ENCODE results near the gene CBFA2T2.

Gene CBFA2T2

GRCh38 chr20:33470866-33471265, 19.0 kb upstream of the CBFA2T2 start:
- Histone ChIP-seq H3K4me1 (ENCODE audit: control extremely low read depth in 1 of 4, control insufficient read depth in 4 of 4, insufficient read depth in 4 of 4, low read length in 3 of 4) (peaks cover 0 to 2% (median 1%) of the 10 kb centered on the region in 4 experiments), H3K9me3 (ENCODE audit: control extremely low read depth in 1 of 5, control insufficient read depth in 4 of 5, insufficient read depth in 2 of 5, low read depth in 1 of 5, low read length in 4 of 5) (no peaks in the 10 kb centered on the region), H3K36me3 (ENCODE audit: control insufficient read depth in 4 of 4, insufficient read depth in 4 of 4, low read length in 3 of 4) (no peaks in the 10 kb centered on the region), H3K27ac (ENCODE audit: insufficient read depth in 1 of 2, low read depth in 1 of 2, low read length in 2 of 2, poor library complexity in 1 of 2, severe bottlenecking in 2 of 2) (no peak overlapping the region), H3K4me3 (ENCODE audit: control insufficient read depth in 1 of 7, extremely low read depth in 1 of 7, insufficient read depth in 4 of 7, low read depth in 2 of 7, low read length in 6 of 7) (no peak overlapping the region), H3K27me3 (replicated peaks in 2 of 5; ENCODE audit: control insufficient read depth in 4 of 5, insufficient read depth in 5 of 5, low read length in 4 of 5) (no peaks in the 10 kb centered on the region)
- ChIA-PET POLR2A (no interaction called here), CTCF (no interaction called here)
- 96% methylated on average over 3 of the region's 3 CpGs for WGBS (ENCODE audit: insufficient coverage)
- no peak for DNase-seq

- no peaks in the 10 kb centered on the region for H3K36me3 ChIP-seq (ENCODE audit: control insufficient read depth in 4 of 4, insufficient read depth in 4 of 4, low read length in 3 of 4)
- H3K27me3 ChIP-seq (replicated peaks in 2 of 5; ENCODE audit: control insufficient read depth in 4 of 5, insufficient read depth in 5 of 5, low read length in 4 of 5), result no peaks in the 10 kb centered on the region
- H3K27ac ChIP-seq (ENCODE audit: insufficient read depth in 1 of 2, low read depth in 1 of 2, low read length in 2 of 2, poor library complexity in 1 of 2, severe bottlenecking in 2 of 2), result no peak overlapping the region
- H3K4me3 ChIP-seq (ENCODE audit: control insufficient read depth in 1 of 7, extremely low read depth in 1 of 7, insufficient read depth in 4 of 7, low read depth in 2 of 7, low read length in 6 of 7), result no peak overlapping the region
- CTCF ChIA-PET, result interaction anchor here (1.5 to 1.9 kb wide), 2 partner anchors 12 to 17 kb away, joined by 4 read pairs; partner anchors contain the start of gene CBFA2T2
- no peak for DNase-seq
- POLR2A ChIA-PET, result no interaction called here
- 99% methylated on average over 7 of the region's 7 CpGs for WGBS (ENCODE audit: insufficient coverage)
- H3K9me3 ChIP-seq (ENCODE audit: control extremely low read depth in 1 of 5, control insufficient read depth in 4 of 5, insufficient read depth in 2 of 5, low read depth in 1 of 5, low read length in 4 of 5), result no peaks in the 10 kb centered on the region
- peaks cover 0 to 5% (median 2%) of the 10 kb centered on the region in 4 experiments for H3K4me1 ChIP-seq (ENCODE audit: control extremely low read depth in 1 of 4, control insufficient read depth in 4 of 4, insufficient read depth in 4 of 4, low read length in 3 of 4)
These were observed 16.9 kb upstream of the CBFA2T2 start for GRCh38 chr20:33472868-33473435.

DNA sequence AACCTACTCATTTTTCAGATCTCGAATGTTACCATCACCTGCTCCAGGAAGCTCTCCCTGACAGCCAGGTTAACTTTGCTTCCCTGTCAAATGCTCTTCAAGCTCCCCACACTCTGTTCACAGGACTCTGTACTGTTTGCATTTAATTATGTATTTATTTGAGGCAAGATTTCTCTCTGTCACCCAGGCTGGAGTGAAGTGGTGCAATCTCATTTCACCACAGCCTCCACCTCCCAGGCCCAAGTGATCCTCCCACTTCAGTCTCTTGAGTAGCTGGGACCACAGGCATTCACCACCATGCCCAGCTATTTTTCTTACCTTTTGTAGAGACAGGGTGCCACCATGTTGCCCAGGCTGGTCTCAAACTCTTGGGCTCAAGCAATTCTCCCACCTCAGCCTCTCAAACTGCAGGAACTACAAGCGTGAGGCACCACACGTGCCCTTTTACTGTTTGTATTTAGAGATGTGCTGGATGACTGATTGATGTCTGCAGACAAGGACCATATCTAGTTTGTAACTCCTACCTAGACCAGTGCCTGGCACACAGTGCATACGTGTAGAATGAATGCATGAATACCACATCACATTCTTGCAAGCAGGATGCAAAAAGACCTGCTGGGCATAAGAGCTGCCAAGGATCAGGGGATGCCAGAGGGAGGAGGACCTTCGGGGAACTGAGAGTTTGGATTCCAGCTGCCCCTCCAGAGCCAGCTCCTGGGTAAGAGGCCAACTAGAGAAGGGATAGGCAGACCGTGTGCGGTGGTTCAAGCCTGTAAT, 15.6 kb upstream of the CBFA2T2 start:
- CTCF ChIA-PET, result no interaction called here
- POLR2A ChIA-PET, result no interaction called here
- Histone ChIP-seq H3K9me3 (ENCODE audit: control extremely low read depth in 1 of 5, control insufficient read depth in 4 of 5, insufficient read depth in 2 of 5, low read depth in 1 of 5, low read length in 4 of 5) (no peaks in the 10 kb centered on the region), H3K4me1 (ENCODE audit: control extremely low read depth in 1 of 4, control insufficient read depth in 4 of 4, insufficient read depth in 4 of 4, low read length in 3 of 4) (peaks cover 0 to 5% (median 2%) of the 10 kb centered on the region in 4 experiments), H3K36me3 (ENCODE audit: control insufficient read depth in 4 of 4, insufficient read depth in 4 of 4, low read length in 3 of 4) (no peaks in the 10 kb centered on the region), H3K27ac (ENCODE audit: insufficient read depth in 1 of 2, low read depth in 1 of 2, low read length in 2 of 2, poor library complexity in 1 of 2, severe bottlenecking in 2 of 2) (no peak overlapping the region), H3K4me3 (ENCODE audit: control insufficient read depth in 1 of 7, extremely low read depth in 1 of 7, insufficient read depth in 4 of 7, low read depth in 2 of 7, low read length in 6 of 7) (no peak overlapping the region), H3K27me3 (replicated peaks in 2 of 5; ENCODE audit: control insufficient read depth in 4 of 5, insufficient read depth in 5 of 5, low read length in 4 of 5) (no peaks in the 10 kb centered on the region)
- no peak for DNase-seq
- 96% methylated on average over 5 of the region's 7 CpGs for WGBS (ENCODE audit: insufficient coverage)

DNA sequence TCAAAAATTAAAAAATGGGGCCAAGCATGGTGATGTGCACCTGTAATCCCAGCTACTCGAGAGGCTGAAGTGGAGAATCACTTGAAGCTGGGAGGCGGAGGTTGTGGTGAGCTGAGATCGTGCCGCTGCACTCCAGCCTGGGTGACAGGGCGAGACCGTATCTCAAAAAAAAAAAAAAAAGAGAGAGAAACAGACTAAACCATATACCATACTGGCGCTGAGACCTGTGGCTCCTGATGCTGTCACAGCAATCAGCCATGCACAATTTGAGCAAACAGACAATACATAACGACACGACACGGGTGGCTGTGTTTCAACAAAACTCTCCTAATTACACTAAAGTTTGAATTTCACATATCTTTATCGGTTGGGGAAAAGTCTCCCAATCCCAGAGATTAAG, 14.9 kb upstream of the CBFA2T2 start:
- Histone ChIP-seq H3K4me1 (ENCODE audit: control extremely low read depth in 1 of 4, control insufficient read depth in 4 of 4, insufficient read depth in 4 of 4, low read length in 3 of 4) (peaks cover 0 to 5% (median 2%) of the 10 kb centered on the region in 4 experiments), H3K36me3 (ENCODE audit: control insufficient read depth in 4 of 4, insufficient read depth in 4 of 4, low read length in 3 of 4) (no peaks in the 10 kb centered on the region), H3K9me3 (ENCODE audit: control extremely low read depth in 1 of 5, control insufficient read depth in 4 of 5, insufficient read depth in 2 of 5, low read depth in 1 of 5, low read length in 4 of 5) (no peaks in the 10 kb centered on the region), H3K4me3 (ENCODE audit: control insufficient read depth in 1 of 7, extremely low read depth in 1 of 7, insufficient read depth in 4 of 7, low read depth in 2 of 7, low read length in 6 of 7) (no peak overlapping the region), H3K27me3 (replicated peaks in 2 of 5; ENCODE audit: control insufficient read depth in 4 of 5, insufficient read depth in 5 of 5, low read length in 4 of 5) (no peaks in the 10 kb centered on the region), H3K27ac (ENCODE audit: insufficient read depth in 1 of 2, low read depth in 1 of 2, low read length in 2 of 2, poor library complexity in 1 of 2, severe bottlenecking in 2 of 2) (no peak overlapping the region)
- 100% methylated on average over 2 of the region's 11 CpGs for WGBS (ENCODE audit: insufficient coverage)
- no peak for DNase-seq
- ChIA-PET POLR2A (no interaction called here), CTCF (no interaction called here)

DNA sequence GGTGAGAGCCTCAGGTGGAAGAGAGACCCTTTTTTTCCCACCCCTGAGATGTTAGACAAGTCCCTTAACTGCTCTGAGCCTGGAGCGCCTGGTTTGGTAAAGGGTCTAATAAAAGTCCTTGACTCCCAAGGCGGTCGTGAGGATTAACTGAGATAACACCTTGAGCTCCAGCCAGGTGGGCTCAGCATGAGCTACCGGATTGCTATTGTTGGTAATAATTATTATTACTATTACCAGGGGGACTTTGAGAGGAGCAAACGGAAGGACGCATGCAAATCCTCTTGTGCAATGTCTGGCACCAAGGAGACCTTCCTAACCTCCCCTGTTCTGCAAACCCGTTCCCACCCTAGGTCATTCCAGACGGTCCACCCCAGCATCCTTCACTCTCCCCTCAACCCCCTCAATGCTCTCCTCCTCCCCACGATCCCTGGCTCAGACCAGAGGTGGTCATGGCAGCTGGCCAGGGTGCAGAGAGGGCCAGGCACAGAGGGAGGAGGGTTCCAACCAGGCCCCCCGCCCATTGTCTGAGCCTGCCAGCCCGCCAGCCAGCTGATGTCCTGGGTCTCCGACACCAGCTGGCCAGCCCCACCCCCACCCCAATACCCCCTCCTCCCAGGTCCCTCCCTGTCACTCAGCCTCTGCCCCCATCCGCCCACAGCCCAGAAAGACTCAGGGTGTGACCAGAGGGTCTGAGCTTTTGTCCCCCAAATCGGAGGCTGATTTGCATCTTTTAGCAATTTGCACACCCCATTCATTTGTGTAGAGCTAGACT, 14.3 kb upstream of the CBFA2T2 start:
- H3K4me1 ChIP-seq (ENCODE audit: control extremely low read depth in 1 of 4, control insufficient read depth in 4 of 4, insufficient read depth in 4 of 4, low read length in 3 of 4), result peaks cover 0 to 5% (median 2%) of the 10 kb centered on the region in 4 experiments
- POLR2A ChIA-PET, result no interaction called here

GRCh38 chr20:33477386-33478234, 12.3 kb upstream of the CBFA2T2 start:
- DNase-seq, result no peak
- H3K27me3 ChIP-seq (replicated peaks in 2 of 5; ENCODE audit: control insufficient read depth in 4 of 5, insufficient read depth in 5 of 5, low read length in 4 of 5), result no peaks in the 10 kb centered on the region
- H3K4me1 ChIP-seq (ENCODE audit: control extremely low read depth in 1 of 4, control insufficient read depth in 4 of 4, insufficient read depth in 4 of 4, low read length in 3 of 4), result peaks cover 0 to 5% (median 2%) of the 10 kb centered on the region in 4 experiments
- WGBS (ENCODE audit: insufficient coverage), result 98% methylated on average over 6 of the region's 7 CpGs
- H3K27ac ChIP-seq (ENCODE audit: insufficient read depth in 1 of 2, low read depth in 1 of 2, low read length in 2 of 2, poor library complexity in 1 of 2, severe bottlenecking in 2 of 2), result no peak overlapping the region
- H3K36me3 ChIP-seq (ENCODE audit: control insufficient read depth in 4 of 4, insufficient read depth in 4 of 4, low read length in 3 of 4), result no peaks in the 10 kb centered on the region
- H3K4me3 ChIP-seq (ENCODE audit: control insufficient read depth in 1 of 7, extremely low read depth in 1 of 7, insufficient read depth in 4 of 7, low read depth in 2 of 7, low read length in 6 of 7), result no peak overlapping the region
- POLR2A ChIA-PET, result no interaction called here
- CTCF ChIA-PET, result interaction anchor here (1.5 kb wide), 1 partner anchor 20 kb away, joined by 3 read pairs; no protein-coding TSS in a partner anchor
- no peaks in the 10 kb centered on the region for H3K9me3 ChIP-seq (ENCODE audit: control extremely low read depth in 1 of 5, control insufficient read depth in 4 of 5, insufficient read depth in 2 of 5, low read depth in 1 of 5, low read length in 4 of 5)

More for the DNA sequence above, 14.3 kb upstream of the CBFA2T2 start:
- Histone ChIP-seq H3K9me3 (ENCODE audit: control extremely low read depth in 1 of 5, control insufficient read depth in 4 of 5, insufficient read depth in 2 of 5, low read depth in 1 of 5, low read length in 4 of 5) (no peaks in the 10 kb centered on the region), H3K4me3 (ENCODE audit: control insufficient read depth in 1 of 7, extremely low read depth in 1 of 7, insufficient read depth in 4 of 7, low read depth in 2 of 7, low read length in 6 of 7) (no peak overlapping the region), H3K27ac (ENCODE audit: insufficient read depth in 1 of 2, low read depth in 1 of 2, low read length in 2 of 2, poor library complexity in 1 of 2, severe bottlenecking in 2 of 2) (no peak overlapping the region), H3K27me3 (replicated peaks in 2 of 5; ENCODE audit: control insufficient read depth in 4 of 5, insufficient read depth in 5 of 5, low read length in 4 of 5) (no peaks in the 10 kb centered on the region), H3K36me3 (ENCODE audit: control insufficient read depth in 4 of 4, insufficient read depth in 4 of 4, low read length in 3 of 4) (no peaks in the 10 kb centered on the region)
- CTCF ChIA-PET, result no interaction called here
- no peak for DNase-seq
- 89% methylated on average over 5 of the region's 14 CpGs for WGBS (ENCODE audit: insufficient coverage)
